GM12878 (cell line): ENCODE data around the gene GORASP1. TPM values are rescaled to one million over a fixed set of nuclear protein-coding genes. Genes with fewer than 3 reads are reported as not detected.

Experiments
- BACH1 ChIP-seq: fragments of 450-650 bp; IDR thresholded peaks from 2 replicates; pipeline ENCODE4 v1.6.1; 2017; ENCODE audit warnings: mild to moderate bottlenecking, borderline replicate concordance
- BHLHE40 ChIP-seq, 2 experiments: fragments of 450-650 bp in 1 of 2; IDR thresholded peaks; 2 replicates each; pipeline ENCODE4 v1.6.1; 2011 to 2017; ENCODE audit warnings: low read depth in 2 of 2, borderline replicate concordance in 1 of 2, improper control_type of control experiment in 1 of 2, low read length in 1 of 2, mild to moderate bottlenecking in 1 of 2
- CBFB ChIP-seq: IDR thresholded peaks from 2 replicates; pipeline ENCODE4 v1.6.1; 2016; ENCODE audit warnings: antibody characterized with exemption, low read depth
- CHD2 ChIP-seq: IDR thresholded peaks from 2 replicates; pipeline ENCODE4 v1.6.1; 2011; ENCODE audit warnings: low read depth, low read length, improper control_type of control experiment, borderline replicate concordance
- CREM ChIP-seq: IDR thresholded peaks from 2 replicates; pipeline ENCODE4 v1.6.1; 2014; ENCODE audit warnings: antibody characterized with exemption, low read depth
- ETV6 ChIP-seq, 2 experiments: fragments of 450-650 bp in 1 of 2; IDR thresholded peaks in 1 of 2; conservative IDR thresholded peaks in 1 of 2; 2 replicates each; pipeline ENCODE4 v1.6.1; 2014; ENCODE audit warnings: antibody characterized with exemption in 1 of 2, borderline replicate concordance in 1 of 2, low read depth in 1 of 2, mild to moderate bottlenecking in 1 of 2, moderate library complexity in 1 of 2
- IKZF1 ChIP-seq: fragments of 450-650 bp; conservative IDR thresholded peaks from 2 replicates; pipeline ENCODE4 v1.6.1; 2017; ENCODE audit warnings: antibody characterized with exemption, mild to moderate bottlenecking
- MTA2 ChIP-seq: fragments of 450-650 bp; IDR thresholded peaks from 2 replicates; pipeline ENCODE4 v1.6.1; 2016; ENCODE audit warnings: low read depth, mild to moderate bottlenecking, moderate library complexity
- NFIC ChIP-seq: IDR thresholded peaks from 2 replicates; pipeline ENCODE4 v1.6.1; 2012; ENCODE audit warnings: low read depth, mild to moderate bottlenecking, inconsistent platforms, low read length, moderate library complexity
- NR2C1 ChIP-seq: fragments of 450-650 bp; IDR thresholded peaks from 2 replicates; pipeline ENCODE4 v1.6.1; 2017; ENCODE audit warnings: antibody characterized with exemption, mild to moderate bottlenecking, moderate library complexity
- SIN3A ChIP-seq: IDR thresholded peaks from 2 replicates; pipeline ENCODE4 v1.6.1; 2012; ENCODE audit warnings: low read depth, low read length, improper control_type of control experiment
- SMC3 ChIP-seq: IDR thresholded peaks from 2 replicates; pipeline ENCODE4 v1.6.1; 2011; ENCODE audit warnings: low read length, improper control_type of control experiment, borderline replicate concordance
- SPI1 ChIP-seq: IDR thresholded peaks from 2 replicates; pipeline ENCODE4 v1.6.1; 2011; ENCODE audit warnings: low read depth, mild to moderate bottlenecking, low read length, moderate library complexity, borderline replicate concordance; ENCODE audit not compliant: insufficient read depth
- TCF7 ChIP-seq: IDR thresholded peaks from 2 replicates; pipeline ENCODE4 v1.6.1; 2014; ENCODE audit warnings: antibody characterized with exemption, borderline replicate concordance
- polyA plus RNA-seq, 11 experiments: library from polyadenylated mRNA; depleted of rRNA in 4 of 11; unstranded in 6 of 11; stranded (reverse) in 5 of 11; fragments of >200 nt; fragmentation: Nextera tagmentation in 4 of 11; fragmentation: Illumina TruSeq in 1 of 11; extraction: Ambion mirVana in 4 of 11; extraction: Trizol in 1 of 11; gene quantifications; 1 replicate in 1 of 11; 2 replicates in 10 of 11; pipeline versions ENCODE4 v1.2.1 to v1.2.3, GENCODE V29; 2011 to 2016; ENCODE audit warnings: inconsistent platforms in 2 of 11, missing spikeins in 2 of 11, low read depth in 1 of 11
- total RNA-seq, 4 experiments: library from RNA; depleted of rRNA in 3 of 4; stranded (reverse); fragments of >200 nt in 3 of 4; fragmentation: Illumina TruSeq in 1 of 4; extraction: Trizol in 1 of 4; gene quantifications; 2 replicates each; pipeline versions ENCODE4 v1.2.1 to v1.2.3, GENCODE V29; 2013 to 2021
- TF ChIP-seq, protein P1 (sequence below): fragments of 450-650 bp; IDR thresholded peaks from 2 replicates; pipeline ENCODE4 v1.6.1; 2017; ENCODE audit warnings: antibody characterized with exemption, mild to moderate bottlenecking, moderate library complexity
- TF ChIP-seq, protein P2 (sequence below): fragments of 450-650 bp; IDR thresholded peaks from 2 replicates; pipeline ENCODE4 v1.6.1; 2017; ENCODE audit warnings: mild to moderate bottlenecking, moderate library complexity
- TF ChIP-seq, protein P3 (sequence below): fragments of 450-650 bp; conservative IDR thresholded peaks from 2 replicates; pipeline ENCODE4 v1.6.1; 2017; ENCODE audit warnings: mild to moderate bottlenecking, moderate library complexity
- TF ChIP-seq, protein P4 (sequence below): fragments of 450-650 bp; IDR thresholded peaks from 2 replicates; pipeline ENCODE4 v1.6.1; 2017; ENCODE audit warnings: low read depth, mild to moderate bottlenecking, moderate library complexity

The GORASP1 gene
- total and polyA plus RNA-seq, 10 of the 15 experiments (the other 5 are each of a cell fraction or from before 2014, with no cell fraction given): 3.6 to 32.7 (median 23.2) TPM

DNA sequence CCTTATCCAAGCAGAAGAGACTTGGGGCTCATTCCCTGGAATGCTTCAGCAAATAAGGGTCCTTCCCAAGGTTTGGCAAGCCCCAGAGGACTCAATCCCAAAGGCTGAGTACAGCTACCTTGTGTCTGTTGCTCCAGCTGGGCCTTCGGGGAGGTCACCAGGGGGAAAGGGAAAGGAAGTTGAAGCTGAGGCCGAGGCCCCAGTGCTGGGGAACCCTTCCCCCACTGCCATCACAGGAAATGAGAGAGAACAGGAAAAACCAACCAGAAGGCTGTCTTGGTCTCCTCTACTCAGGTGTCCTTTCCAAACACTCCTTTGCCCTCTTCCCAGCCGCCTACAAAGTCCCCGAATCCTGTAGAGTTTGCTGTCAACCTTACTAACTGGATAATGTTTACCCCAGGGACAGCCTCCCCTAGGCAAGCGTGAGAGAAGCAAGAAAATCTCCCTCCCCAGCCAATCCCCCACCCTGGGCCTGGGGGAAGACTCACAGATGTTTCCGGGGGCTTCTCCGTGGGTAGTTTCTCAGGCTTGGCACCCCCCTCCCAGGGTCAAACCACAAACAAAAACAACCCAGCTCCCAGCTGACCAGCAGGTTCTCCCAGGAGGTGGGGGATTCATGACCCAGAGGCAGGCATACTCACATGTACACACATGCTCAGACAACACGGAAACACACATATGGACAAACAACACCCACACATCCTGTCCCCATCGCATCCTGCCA is 40.4 kb upstream of the GORASP1 start (continued):
- TF ChIP-seq, protein P1, sequence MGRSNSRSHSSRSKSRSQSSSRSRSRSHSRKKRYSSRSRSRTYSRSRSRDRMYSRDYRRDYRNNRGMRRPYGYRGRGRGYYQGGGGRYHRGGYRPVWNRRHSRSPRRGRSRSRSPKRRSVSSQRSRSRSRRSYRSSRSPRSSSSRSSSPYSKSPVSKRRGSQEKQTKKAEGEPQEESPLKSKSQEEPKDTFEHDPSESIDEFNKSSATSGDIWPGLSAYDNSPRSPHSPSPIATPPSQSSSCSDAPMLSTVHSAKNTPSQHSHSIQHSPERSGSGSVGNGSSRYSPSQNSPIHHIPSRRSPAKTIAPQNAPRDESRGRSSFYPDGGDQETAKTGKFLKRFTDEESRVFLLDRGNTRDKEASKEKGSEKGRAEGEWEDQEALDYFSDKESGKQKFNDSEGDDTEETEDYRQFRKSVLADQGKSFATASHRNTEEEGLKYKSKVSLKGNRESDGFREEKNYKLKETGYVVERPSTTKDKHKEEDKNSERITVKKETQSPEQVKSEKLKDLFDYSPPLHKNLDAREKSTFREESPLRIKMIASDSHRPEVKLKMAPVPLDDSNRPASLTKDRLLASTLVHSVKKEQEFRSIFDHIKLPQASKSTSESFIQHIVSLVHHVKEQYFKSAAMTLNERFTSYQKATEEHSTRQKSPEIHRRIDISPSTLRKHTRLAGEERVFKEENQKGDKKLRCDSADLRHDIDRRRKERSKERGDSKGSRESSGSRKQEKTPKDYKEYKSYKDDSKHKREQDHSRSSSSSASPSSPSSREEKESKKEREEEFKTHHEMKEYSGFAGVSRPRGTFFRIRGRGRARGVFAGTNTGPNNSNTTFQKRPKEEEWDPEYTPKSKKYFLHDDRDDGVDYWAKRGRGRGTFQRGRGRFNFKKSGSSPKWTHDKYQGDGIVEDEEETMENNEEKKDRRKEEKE: no peak
- TF ChIP-seq, protein P2, sequence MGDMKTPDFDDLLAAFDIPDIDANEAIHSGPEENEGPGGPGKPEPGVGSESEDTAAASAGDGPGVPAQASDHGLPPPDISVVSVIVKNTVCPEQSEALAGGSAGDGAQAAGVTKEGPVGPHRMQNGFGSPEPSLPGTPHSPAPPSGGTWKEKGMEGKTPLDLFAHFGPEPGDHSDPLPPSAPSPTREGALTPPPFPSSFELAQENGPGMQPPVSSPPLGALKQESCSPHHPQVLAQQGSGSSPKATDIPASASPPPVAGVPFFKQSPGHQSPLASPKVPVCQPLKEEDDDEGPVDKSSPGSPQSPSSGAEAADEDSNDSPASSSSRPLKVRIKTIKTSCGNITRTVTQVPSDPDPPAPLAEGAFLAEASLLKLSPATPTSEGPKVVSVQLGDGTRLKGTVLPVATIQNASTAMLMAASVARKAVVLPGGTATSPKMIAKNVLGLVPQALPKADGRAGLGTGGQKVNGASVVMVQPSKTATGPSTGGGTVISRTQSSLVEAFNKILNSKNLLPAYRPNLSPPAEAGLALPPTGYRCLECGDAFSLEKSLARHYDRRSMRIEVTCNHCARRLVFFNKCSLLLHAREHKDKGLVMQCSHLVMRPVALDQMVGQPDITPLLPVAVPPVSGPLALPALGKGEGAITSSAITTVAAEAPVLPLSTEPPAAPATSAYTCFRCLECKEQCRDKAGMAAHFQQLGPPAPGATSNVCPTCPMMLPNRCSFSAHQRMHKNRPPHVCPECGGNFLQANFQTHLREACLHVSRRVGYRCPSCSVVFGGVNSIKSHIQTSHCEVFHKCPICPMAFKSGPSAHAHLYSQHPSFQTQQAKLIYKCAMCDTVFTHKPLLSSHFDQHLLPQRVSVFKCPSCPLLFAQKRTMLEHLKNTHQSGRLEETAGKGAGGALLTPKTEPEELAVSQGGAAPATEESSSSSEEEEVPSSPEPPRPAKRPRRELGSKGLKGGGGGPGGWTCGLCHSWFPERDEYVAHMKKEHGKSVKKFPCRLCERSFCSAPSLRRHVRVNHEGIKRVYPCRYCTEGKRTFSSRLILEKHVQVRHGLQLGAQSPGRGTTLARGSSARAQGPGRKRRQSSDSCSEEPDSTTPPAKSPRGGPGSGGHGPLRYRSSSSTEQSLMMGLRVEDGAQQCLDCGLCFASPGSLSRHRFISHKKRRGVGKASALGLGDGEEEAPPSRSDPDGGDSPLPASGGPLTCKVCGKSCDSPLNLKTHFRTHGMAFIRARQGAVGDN: no peak
- peak; percentile 67; the same call in 1 of the 2 replicates for TF ChIP-seq CHD2
- 0 out of 2 replicates have a peak, but pooled peaks have one; percentile 27 for TF ChIP-seq SPI1
- peak; percentile 11; the same call in 1 of the 2 replicates for TF ChIP-seq CBFB
- TF ChIP-seq SMC3: peak; percentile 4; the same call in 1 of the 2 replicates
- TF ChIP-seq CREM: peak; percentile 32
- peak in 1 of 2 experiments; percentile 79; a peak in 2 of 4 replicates for TF ChIP-seq ETV6 (conservative IDR thresholded peaks at IDR 0.05 in 1 of 2, IDR thresholded peaks at IDR 0.05 in 1 of 2; ENCODE audit: borderline replicate concordance in 1 of 2, low read depth in 1 of 2)
- peak; percentile 41 to 58; a peak in 2 of 4 replicates for TF ChIP-seq BHLHE40 (IDR thresholded peaks at IDR 0.05; ENCODE audit: borderline replicate concordance in 1 of 2, low read depth in 2 of 2, low read length in 1 of 2)
- no peak for TF ChIP-seq TCF7
- peak; percentile 5; the same call in 1 of the 2 replicates for TF ChIP-seq SIN3A
- no peak for TF ChIP-seq NFIC
- TF ChIP-seq, protein P3, sequence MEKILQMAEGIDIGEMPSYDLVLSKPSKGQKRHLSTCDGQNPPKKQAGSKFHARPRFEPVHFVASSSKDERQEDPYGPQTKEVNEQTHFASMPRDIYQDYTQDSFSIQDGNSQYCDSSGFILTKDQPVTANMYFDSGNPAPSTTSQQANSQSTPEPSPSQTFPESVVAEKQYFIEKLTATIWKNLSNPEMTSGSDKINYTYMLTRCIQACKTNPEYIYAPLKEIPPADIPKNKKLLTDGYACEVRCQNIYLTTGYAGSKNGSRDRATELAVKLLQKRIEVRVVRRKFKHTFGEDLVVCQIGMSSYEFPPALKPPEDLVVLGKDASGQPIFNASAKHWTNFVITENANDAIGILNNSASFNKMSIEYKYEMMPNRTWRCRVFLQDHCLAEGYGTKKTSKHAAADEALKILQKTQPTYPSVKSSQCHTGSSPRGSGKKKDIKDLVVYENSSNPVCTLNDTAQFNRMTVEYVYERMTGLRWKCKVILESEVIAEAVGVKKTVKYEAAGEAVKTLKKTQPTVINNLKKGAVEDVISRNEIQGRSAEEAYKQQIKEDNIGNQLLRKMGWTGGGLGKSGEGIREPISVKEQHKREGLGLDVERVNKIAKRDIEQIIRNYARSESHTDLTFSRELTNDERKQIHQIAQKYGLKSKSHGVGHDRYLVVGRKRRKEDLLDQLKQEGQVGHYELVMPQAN: peak; percentile 45; the same call in 1 of the 2 replicates
- TF ChIP-seq, protein P4, sequence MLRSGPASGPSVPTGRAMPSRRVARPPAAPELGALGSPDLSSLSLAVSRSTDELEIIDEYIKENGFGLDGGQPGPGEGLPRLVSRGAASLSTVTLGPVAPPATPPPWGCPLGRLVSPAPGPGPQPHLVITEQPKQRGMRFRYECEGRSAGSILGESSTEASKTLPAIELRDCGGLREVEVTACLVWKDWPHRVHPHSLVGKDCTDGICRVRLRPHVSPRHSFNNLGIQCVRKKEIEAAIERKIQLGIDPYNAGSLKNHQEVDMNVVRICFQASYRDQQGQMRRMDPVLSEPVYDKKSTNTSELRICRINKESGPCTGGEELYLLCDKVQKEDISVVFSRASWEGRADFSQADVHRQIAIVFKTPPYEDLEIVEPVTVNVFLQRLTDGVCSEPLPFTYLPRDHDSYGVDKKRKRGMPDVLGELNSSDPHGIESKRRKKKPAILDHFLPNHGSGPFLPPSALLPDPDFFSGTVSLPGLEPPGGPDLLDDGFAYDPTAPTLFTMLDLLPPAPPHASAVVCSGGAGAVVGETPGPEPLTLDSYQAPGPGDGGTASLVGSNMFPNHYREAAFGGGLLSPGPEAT: 0 out of 2 replicates have a peak, but pooled peaks have one; percentile 30
- TF ChIP-seq BACH1: peak; percentile 13; the same call in 1 of the 2 replicates
- TF ChIP-seq MTA2: peak; percentile 22; the same call in 1 of the 2 replicates
- TF ChIP-seq NR2C1: peak; percentile 42; the same call in 1 of the 2 replicates
- peak; percentile 50 for TF ChIP-seq IKZF1
